Fibroblast of mammary gland (primary cell): Measurements from ENCODE around the gene EDA.

ENCODE experiments used
- DNase-seq: peaks from one replicate; pipeline ENCODE4 v3.0.0-alpha.2; 2010; ENCODE audit warnings: low read depth
- H3K4me3 ChIP-seq: 2 replicates; pipeline ENCODE4 v1.5.1; 2011; ENCODE audit warnings: low read depth, mild to moderate bottlenecking, low read length, moderate library complexity; ENCODE audit not compliant: control insufficient read depth
- CTCF ChIP-seq: conservative IDR thresholded peaks from 2 replicates; pipeline ENCODE4 v1.5.1; 2011; ENCODE audit warnings: low read depth, low read length, inconsistent platforms; ENCODE audit not compliant: control insufficient read depth, insufficient read depth

The EDA gene

GRCh38 chrX:70052895-70053615 lies 437.1 kb downstream of the EDA start:
- no peak for DNase-seq
- H3K4me3 ChIP-seq, result no peak overlapping the region

GRCh38 chrX:70054391-70054790 lies 438.5 kb downstream of the EDA start:
- H3K4me3 ChIP-seq, result no peak overlapping the region
- TF ChIP-seq CTCF, result no peak
- no peak for DNase-seq

More at GRCh38 chrX:70052895-70053615, 437.1 kb downstream of the EDA start:
- TF ChIP-seq CTCF, result no peak

GRCh38 chrX:70062076-70062475 lies 446.2 kb downstream of the EDA start, which contains the start of gene OTUD6A:
TSS of gene OTUD6A (plus strand) at chrX:70062457. CDS start at chrX:70062525, 68 bp downstream.
- no peak for TF ChIP-seq CTCF
- DNase-seq, result no peak

GRCh38 chrX:70062961-70063550 lies 447.1 kb downstream of the EDA start:
- no peak overlapping the region for H3K4me3 ChIP-seq
- DNase-seq, result no peak
- no peak for TF ChIP-seq CTCF

More at GRCh38 chrX:70062076-70062475, 446.2 kb downstream of the EDA start, which contains the start of gene OTUD6A:
- no peak within 1 kb of the TSS for H3K4me3 ChIP-seq

- TF ChIP-seq CTCF, result no peak
- no peak overlapping the region for H3K4me3 ChIP-seq
- DNase-seq, result no peak
Observed at GRCh38 chrX:70066646-70067045, 450.7 kb downstream of the EDA start.

- no peak for TF ChIP-seq CTCF
- DNase-seq, result no peak
- H3K4me3 ChIP-seq, result no peak overlapping the region
Observed at GRCh38 chrX:70079297-70079696, 463.4 kb downstream of the EDA start.

GRCh38 chrX:70079870-70080269 lies 464.0 kb downstream of the EDA start:
- H3K4me3 ChIP-seq, result no peak overlapping the region
- no peak for DNase-seq
- TF ChIP-seq CTCF, result no peak
